Skeletal muscle satellite cell (primary cell): ENCODE results near the gene TNIK.

Experiments
- H3K27me3 ChIP-seq: 2 replicates; pipeline ENCODE4 v1.7.0; 2013; ENCODE audit warnings: low read length; ENCODE audit not compliant: control insufficient read depth, insufficient read depth
- H3K36me3 ChIP-seq: 2 replicates; pipeline ENCODE4 v1.7.0; 2013; ENCODE audit warnings: mild to moderate bottlenecking, control low read depth, low read length; ENCODE audit not compliant: insufficient read depth
- H3K4me1 ChIP-seq: 2 replicates; pipeline ENCODE4 v1.7.0; 2013; ENCODE audit warnings: low read length; ENCODE audit not compliant: control insufficient read depth, insufficient read depth
- H3K4me2 ChIP-seq: 2 replicates; pipeline ENCODE4 v1.7.0; 2013; ENCODE audit warnings: mild to moderate bottlenecking, low read length
- H3K4me3 ChIP-seq: 2 replicates; pipeline ENCODE4 v1.7.0; 2013; ENCODE audit warnings: low read length
- H3K9ac ChIP-seq: 2 replicates; pipeline ENCODE4 v1.7.0; 2013; ENCODE audit warnings: mild to moderate bottlenecking, low read depth, low read length, moderate library complexity
- H3K9me3 ChIP-seq: replicated peaks from 2 replicates; pipeline ENCODE4 v1.7.0; 2013; ENCODE audit warnings: mild to moderate bottlenecking, control low read depth, low read length

TNIK gene

GRCh38 chr3:171101982-171102641 lies 358.1 kb downstream of the TNIK start:
- no peaks in the 10 kb centered on the region for H3K36me3 ChIP-seq
- no peaks in the 10 kb centered on the region for H3K9me3 ChIP-seq
- no peak overlapping the region for H3K4me2 ChIP-seq
- no peaks in the 10 kb centered on the region for H3K4me1 ChIP-seq
- no peaks in the 10 kb centered on the region for H3K27me3 ChIP-seq
- no peak overlapping the region for H3K9ac ChIP-seq
- H3K4me3 ChIP-seq, result no peak overlapping the region

- H3K4me2 ChIP-seq, result no peak overlapping the region
- H3K4me1 ChIP-seq, result no peaks in the 10 kb centered on the region
- no peak overlapping the region for H3K4me3 ChIP-seq
- no peaks in the 10 kb centered on the region for H3K9me3 ChIP-seq
- no peaks in the 10 kb centered on the region for H3K36me3 ChIP-seq
- peaks cover 10% of the 10 kb centered on the region for H3K27me3 ChIP-seq
- H3K9ac ChIP-seq, result no peak overlapping the region
These were observed 360.3 kb downstream of the TNIK start for GRCh38 chr3:171099911-171100310.

GRCh38 chr3:171095063-171095462 lies 365.1 kb downstream of the TNIK start:
- H3K4me2 ChIP-seq, result no peak overlapping the region
- no peak overlapping the region for H3K9ac ChIP-seq
- no peaks in the 10 kb centered on the region for H3K4me1 ChIP-seq
- no peaks in the 10 kb centered on the region for H3K36me3 ChIP-seq
- peaks cover 10% of the 10 kb centered on the region for H3K27me3 ChIP-seq
- H3K4me3 ChIP-seq, result no peak overlapping the region
- H3K9me3 ChIP-seq, result no peaks in the 10 kb centered on the region

GRCh38 chr3:171094411-171094810 lies 365.8 kb downstream of the TNIK start:
- Histone ChIP-seq H3K4me2 (no peak overlapping the region), H3K36me3 (no peaks in the 10 kb centered on the region), H3K4me1 (peaks cover 5% of the 10 kb centered on the region), H3K9ac (no peak overlapping the region), H3K9me3 (no peaks in the 10 kb centered on the region), H3K4me3 (no peak overlapping the region), H3K27me3 (peaks cover 10% of the 10 kb centered on the region)

- Histone ChIP-seq H3K4me3 (no peak overlapping the region), H3K4me2 (no peak overlapping the region), H3K9ac (no peak overlapping the region), H3K36me3 (no peaks in the 10 kb centered on the region), H3K4me1 (peaks cover 14% of the 10 kb centered on the region), H3K9me3 (no peaks in the 10 kb centered on the region), H3K27me3 (peaks cover 10% of the 10 kb centered on the region)
These were observed 366.7 kb downstream of the TNIK start for GRCh38 chr3:171093462-171093861.

- Histone ChIP-seq H3K4me3 (no peak overlapping the region), H3K4me1 (peaks cover 14% of the 10 kb centered on the region)
These were observed 367.7 kb downstream of the TNIK start for GRCh38 chr3:171092467-171092911.

GRCh38 chr3:171090321-171090720 lies 369.9 kb downstream of the TNIK start:
- H3K4me2 ChIP-seq, result no peak overlapping the region
- H3K4me1 ChIP-seq, result peaks cover 14% of the 10 kb centered on the region
- H3K9me3 ChIP-seq, result no peaks in the 10 kb centered on the region
- H3K27me3 ChIP-seq, result peaks cover under 1% of the 10 kb centered on the region
- H3K9ac ChIP-seq, result no peak overlapping the region
- H3K4me3 ChIP-seq, result no peak overlapping the region
- H3K36me3 ChIP-seq, result no peaks in the 10 kb centered on the region

More at GRCh38 chr3:171092467-171092911, 367.7 kb downstream of the TNIK start:
- Histone ChIP-seq H3K9me3 (no peaks in the 10 kb centered on the region), H3K27me3 (peaks cover 10% of the 10 kb centered on the region), H3K36me3 (no peaks in the 10 kb centered on the region), H3K4me2 (no peak overlapping the region), H3K9ac (no peak overlapping the region)

- H3K9ac ChIP-seq, result no peak overlapping the region
- no peaks in the 10 kb centered on the region for H3K36me3 ChIP-seq
- H3K4me1 ChIP-seq, result peaks cover 14% of the 10 kb centered on the region
- H3K4me2 ChIP-seq, result no peak overlapping the region
- no peaks in the 10 kb centered on the region for H3K9me3 ChIP-seq
- H3K27me3 ChIP-seq, result no peaks in the 10 kb centered on the region
- no peak overlapping the region for H3K4me3 ChIP-seq
These were observed 371.0 kb downstream of the TNIK start for GRCh38 chr3:171088964-171089754.

- Histone ChIP-seq H3K9me3 (no peaks in the 10 kb centered on the region), H3K4me3 (no peak overlapping the region), H3K27me3 (no peaks in the 10 kb centered on the region), H3K4me2 (no peak overlapping the region), H3K36me3 (no peaks in the 10 kb centered on the region), H3K4me1 (peaks cover 14% of the 10 kb centered on the region), H3K9ac (no peak overlapping the region)
These were observed 371.7 kb downstream of the TNIK start for GRCh38 chr3:171088496-171088895.

GRCh38 chr3:171086914-171087313 lies 373.3 kb downstream of the TNIK start:
- H3K9me3 ChIP-seq, result no peaks in the 10 kb centered on the region
- peaks cover 14% of the 10 kb centered on the region for H3K4me1 ChIP-seq
- H3K9ac ChIP-seq, result no peak overlapping the region
- no peaks in the 10 kb centered on the region for H3K36me3 ChIP-seq
- no peaks in the 10 kb centered on the region for H3K27me3 ChIP-seq
- no peak overlapping the region for H3K4me2 ChIP-seq
- H3K4me3 ChIP-seq, result no peak overlapping the region

- Histone ChIP-seq H3K4me3 (no peak overlapping the region), H3K9me3 (no peaks in the 10 kb centered on the region), H3K36me3 (no peaks in the 10 kb centered on the region), H3K9ac (no peak overlapping the region), H3K4me1 (no peaks in the 10 kb centered on the region), H3K27me3 (no peaks in the 10 kb centered on the region), H3K4me2 (no peak overlapping the region)
These were observed 382.9 kb downstream of the TNIK start for GRCh38 chr3:171077261-171077660.

- Histone ChIP-seq H3K36me3 (no peaks in the 10 kb centered on the region), H3K4me3 (no peak overlapping the region), H3K27me3 (no peaks in the 10 kb centered on the region), H3K4me1 (no peaks in the 10 kb centered on the region), H3K9ac (no peak overlapping the region), H3K4me2 (no peak overlapping the region), H3K9me3 (no peaks in the 10 kb centered on the region)
These were observed 387.8 kb downstream of the TNIK start for GRCh38 chr3:171072432-171072831.
